ENCODE data around the gene SFTPA2. TPM values are rescaled to one million over a fixed set of nuclear protein-coding genes. Genes with fewer than 3 reads are reported as not detected.
"Not testable (repeated sequence)": the region's sequence is repeated elsewhere in the genome, so short reads cannot be mapped to it uniquely, and the experiment has no call there.

The SFTPA2 gene
- total and polyA plus RNA-seq, 2 of the 4 experiments (the other 2 are of a cell fraction): not detected

GRCh38 chr10:79542626-79543025 lies 17.6 kb downstream of the SFTPA2 start:
- no peaks in the 10 kb centered on the region for H3K9me1 ChIP-seq (ENCODE audit: insufficient read depth, low read length)
- H2BK120ac ChIP-seq (ENCODE audit: low read depth, low read length): no peak overlapping the region
- dilution Hi-C loops (cut with HindIII; ENCODE audit: low sequenced_read_pairs, unreplicated experiment): no loop called here
- no peak overlapping the region for H3K14ac ChIP-seq (replicated peaks; ENCODE audit: low read depth, low read length)
- H3K79me1 ChIP-seq (ENCODE audit: low read depth in 1 of 2, low read length in 2 of 2): no peaks in the 10 kb centered on the region
- no peak overlapping the region for H2BK5ac ChIP-seq (ENCODE audit: low read depth, low read length, poor library complexity, severe bottlenecking)
- in situ Hi-C loops (cut with MboI; ENCODE audit: low sequenced_read_pairs): no loop called here
- H3K36me3 ChIP-seq (ENCODE audit: control insufficient read depth, insufficient read depth, low read length): no peaks in the 10 kb centered on the region
- no peak overlapping the region for H3K56ac ChIP-seq (ENCODE audit: extremely low read depth, insufficient read depth, low read length)
- no TSS peak for BruUV-seq (replicated peaks)
- H3K4me2 ChIP-seq (ENCODE audit: low read depth, low read length): no peak overlapping the region
- WGBS, 2 experiments (ENCODE audit: extremely low coverage in 2 of 2, insufficient read length in 1 of 2): no CpG with 5 or more reads among the region's 2 CpGs
- H3K4me1 ChIP-seq (ENCODE audit: control insufficient read depth, insufficient read depth, low read length): no peaks in the 10 kb centered on the region
- CTCF ChIA-PET: no interaction called here
- no peak for DNase-seq
- H3K18ac ChIP-seq (ENCODE audit: low read depth, low read length): no peak overlapping the region
- H4K5ac ChIP-seq (ENCODE audit: low read depth, low read length): no peak overlapping the region
- no peak overlapping the region for H3K4ac ChIP-seq (ENCODE audit: low read depth, low read length)
- no peak overlapping the region for H3K27ac ChIP-seq (ENCODE audit: insufficient read depth, low read length)
- H2AFZ ChIP-seq (replicated peaks; ENCODE audit: low read length, poor library complexity): no peak overlapping the region
- H2BK20ac ChIP-seq (ENCODE audit: low read depth, low read length): no peak overlapping the region
- H4K20me1 ChIP-seq (ENCODE audit: insufficient read depth, low read length): no peaks in the 10 kb centered on the region
- H2BK15ac ChIP-seq (ENCODE audit: low read depth, low read length): no peak overlapping the region
- H2AK5ac ChIP-seq (ENCODE audit: low read depth, low read length): no peak overlapping the region
- H3K9me3 ChIP-seq (ENCODE audit: control insufficient read depth, insufficient read depth, low read length): no peaks in the 10 kb centered on the region
- POLR2A ChIA-PET (ENCODE audit: unreplicated experiment): no interaction called here
- no peak overlapping the region for H4K8ac ChIP-seq (ENCODE audit: low read depth in 2 of 2, low read length in 2 of 2)
- intact Hi-C loops (cut with micrococcal nuclease): loop anchor here (10.0 kb wide), 1 partner anchor 592 kb away; the partner anchor contains the start of gene PLAC9
- peaks cover 12% of the 10 kb centered on the region for H3K27me3 ChIP-seq (ENCODE audit: control insufficient read depth, insufficient read depth, low read length)
- H4K91ac ChIP-seq (ENCODE audit: insufficient read depth, low read depth, low read length): no peak overlapping the region
- H2AK9ac ChIP-seq (replicated peaks; ENCODE audit: low read depth, low read length, poor library complexity): no peak overlapping the region
- no peak overlapping the region for H3K9ac ChIP-seq (ENCODE audit: low read depth, low read length)
- ATAC-seq (ENCODE audit: low read depth): no peak
- TF ChIP-seq RAD21 (IDR thresholded peaks at IDR 0.05; ENCODE audit: low read length) (no peak), CEBPB (IDR thresholded peaks at IDR 0.05; ENCODE audit: low read depth, low read length) (no peak), RFX5 (IDR thresholded peaks at IDR 0.05; ENCODE audit: low read depth, low read length) (no peak), MAFK (IDR thresholded peaks at IDR 0.05; ENCODE audit: low read depth, low read length) (no peak), POLR2A (IDR thresholded peaks at IDR 0.05; ENCODE audit: low read depth, low read length) (no peak), USF2 (IDR thresholded peaks at IDR 0.05; ENCODE audit: low read depth, low read length) (no peak), BHLHE40 (IDR thresholded peaks at IDR 0.05; ENCODE audit: low read depth, low read length) (no peak)
- TF ChIP-seq, protein P1, sequence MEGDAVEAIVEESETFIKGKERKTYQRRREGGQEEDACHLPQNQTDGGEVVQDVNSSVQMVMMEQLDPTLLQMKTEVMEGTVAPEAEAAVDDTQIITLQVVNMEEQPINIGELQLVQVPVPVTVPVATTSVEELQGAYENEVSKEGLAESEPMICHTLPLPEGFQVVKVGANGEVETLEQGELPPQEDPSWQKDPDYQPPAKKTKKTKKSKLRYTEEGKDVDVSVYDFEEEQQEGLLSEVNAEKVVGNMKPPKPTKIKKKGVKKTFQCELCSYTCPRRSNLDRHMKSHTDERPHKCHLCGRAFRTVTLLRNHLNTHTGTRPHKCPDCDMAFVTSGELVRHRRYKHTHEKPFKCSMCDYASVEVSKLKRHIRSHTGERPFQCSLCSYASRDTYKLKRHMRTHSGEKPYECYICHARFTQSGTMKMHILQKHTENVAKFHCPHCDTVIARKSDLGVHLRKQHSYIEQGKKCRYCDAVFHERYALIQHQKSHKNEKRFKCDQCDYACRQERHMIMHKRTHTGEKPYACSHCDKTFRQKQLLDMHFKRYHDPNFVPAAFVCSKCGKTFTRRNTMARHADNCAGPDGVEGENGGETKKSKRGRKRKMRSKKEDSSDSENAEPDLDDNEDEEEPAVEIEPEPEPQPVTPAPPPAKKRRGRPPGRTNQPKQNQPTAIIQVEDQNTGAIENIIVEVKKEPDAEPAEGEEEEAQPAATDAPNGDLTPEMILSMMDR (conservative IDR thresholded peaks at IDR 0.05; ENCODE audit: low read depth, low read length): no peak
- H3K4me3 ChIP-seq (ENCODE audit: insufficient read depth, low read depth, low read length): no peak overlapping the region
- H3K23ac ChIP-seq (ENCODE audit: low read depth, low read length): no peak overlapping the region

GRCh38 chr10:79540930-79541329 lies 19.3 kb downstream of the SFTPA2 start:
- H2BK5ac ChIP-seq (ENCODE audit: low read depth, low read length, poor library complexity, severe bottlenecking); H2AK5ac ChIP-seq (ENCODE audit: low read depth, low read length); H3K9me1 ChIP-seq (ENCODE audit: insufficient read depth, low read length); H4K91ac ChIP-seq (ENCODE audit: insufficient read depth, low read depth, low read length); H3K14ac ChIP-seq (replicated peaks; ENCODE audit: low read depth, low read length); H4K8ac ChIP-seq (ENCODE audit: low read depth in 2 of 2, low read length in 2 of 2); H3K4ac ChIP-seq (ENCODE audit: low read depth, low read length); H3K4me2 ChIP-seq (ENCODE audit: low read depth, low read length); H2BK15ac ChIP-seq (ENCODE audit: low read depth, low read length); H3K56ac ChIP-seq (ENCODE audit: extremely low read depth, insufficient read depth, low read length); H3K9me3 ChIP-seq (ENCODE audit: control insufficient read depth, insufficient read depth, low read length); H3K18ac ChIP-seq (ENCODE audit: low read depth, low read length); H3K4me3 ChIP-seq (ENCODE audit: insufficient read depth, low read depth, low read length); H3K23ac ChIP-seq (ENCODE audit: low read depth, low read length); H3K27ac ChIP-seq (ENCODE audit: insufficient read depth, low read length); BruUV-seq (replicated peaks); H2AFZ ChIP-seq (replicated peaks; ENCODE audit: low read length, poor library complexity); H2AK9ac ChIP-seq (replicated peaks; ENCODE audit: low read depth, low read length, poor library complexity); H3K9ac ChIP-seq (ENCODE audit: low read depth, low read length); H3K79me1 ChIP-seq (ENCODE audit: low read depth in 1 of 2, low read length in 2 of 2); H3K36me3 ChIP-seq (ENCODE audit: control insufficient read depth, insufficient read depth, low read length); dilution Hi-C loops (cut with HindIII; ENCODE audit: low sequenced_read_pairs, unreplicated experiment); H4K20me1 ChIP-seq (ENCODE audit: insufficient read depth, low read length); CTCF ChIA-PET; DNase-seq; in situ Hi-C loops (cut with MboI; ENCODE audit: low sequenced_read_pairs); H4K5ac ChIP-seq (ENCODE audit: low read depth, low read length); H2BK120ac ChIP-seq (ENCODE audit: low read depth, low read length); POLR2A ChIA-PET (ENCODE audit: unreplicated experiment); H3K4me1 ChIP-seq (ENCODE audit: control insufficient read depth, insufficient read depth, low read length); H2BK20ac ChIP-seq (ENCODE audit: low read depth, low read length): not testable (repeated sequence)
- peak; percentile 51; the same call in 1 of the 2 replicates for ATAC-seq (ENCODE audit: low read depth)
- intact Hi-C loops (cut with micrococcal nuclease): loop anchor here (10.0 kb wide), 1 partner anchor 594 kb away; the partner anchor contains the start of gene PLAC9
- H3K27me3 ChIP-seq (ENCODE audit: control insufficient read depth, insufficient read depth, low read length): peaks cover 12% of the 10 kb centered on the region
- WGBS, 2 experiments (ENCODE audit: extremely low coverage in 2 of 2, insufficient read length in 1 of 2): no CpG with 5 or more reads among the region's 1 CpG
